Ovary (tissue), 9 donors: ENCODE data around the gene OGFOD3. TPM values are rescaled to one million over a fixed set of nuclear protein-coding genes. Genes with fewer than 3 reads are reported as not detected.
"Not testable (repeated sequence)": the region's sequence is repeated elsewhere in the genome, so short reads cannot be mapped to it uniquely, and the experiment has no call there.

ENCODE experiments used
- DNase-seq, 5 donors: peaks; one replicate each; pipeline ENCODE4 v3.0.0-alpha.2; 2019 to 2020
- H3K27ac ChIP-seq, 2 donors: fragments of 200-600 bp; one replicate each; pipeline versions ENCODE4 v1.5.1 to v1.8.0; 2019 to 2022
- H3K27me3 ChIP-seq: fragments of 200-600 bp; one replicate; pipeline ENCODE4 v1.8.0; 2022
- H3K36me3 ChIP-seq: fragments of 200-600 bp; sonication (generic); one replicate; pipeline ENCODE4 v1.5.1; 2019
- H3K4me1 ChIP-seq: one replicate; pipeline ENCODE4 v1.8.1; 2013; ENCODE audit warnings: mild to moderate bottlenecking, moderate library complexity; ENCODE audit not compliant: insufficient read depth
- H3K4me3 ChIP-seq: fragments of 200-600 bp; sonication (generic); one replicate; pipeline ENCODE4 v1.5.1; 2017
- H3K9me3 ChIP-seq, 2 donors: fragments of 200-600 bp in 1 of 2; sonication (generic) in 1 of 2; one replicate each; pipeline versions ENCODE4 v1.5.1 to v1.8.1; 2013 to 2019; ENCODE audit warnings: mild to moderate bottlenecking in 1 of 2, moderate library complexity in 1 of 2
- EP300 ChIP-seq: sonication (generic); formaldehyde crosslinking; IDR thresholded peaks from one replicate; pipeline ENCODE4 v1.6.1; 2017; ENCODE audit warnings: antibody characterized with exemption
- POLR2A ChIP-seq: fragments of 450-650 bp; IDR thresholded peaks from one replicate; pipeline ENCODE4 v1.6.1; 2017; ENCODE audit warnings: antibody characterized with exemption, mild to moderate bottlenecking, moderate library complexity
- WGBS, 3 donors: extraction: QIAGEN DNeasy Blood & Tissue Kit in 1 of 3; methylation state at CpG; one replicate each; pipeline versions ENCODE4 v1.1.5 to v1.1.7; 2013 to 2017; 5-methylcytosine and 5-hydroxymethylcytosine counted together
- intact Hi-C, 4 donors: fragments of 100-400 bp; cut with DNase I; formaldehyde crosslinking; loops; one replicate each; pipeline versions ENCODE4 v1.11.0 to v1.15.1; 2022 to 2023
- polyA plus RNA-seq, 2 donors: library from polyadenylated mRNA; stranded (reverse); fragments of 200-250 nt in 1 of 2; fragments of 350-450 nt in 1 of 2; fragmentation: Illumina TruSeq in 1 of 2; extraction: RNeasy Lipid Tissue Mini Kit (QIAGEN cat#74804) in 1 of 2; gene quantifications; one replicate each; pipeline ENCODE4 v1.2.3, GENCODE V29; 2013 to 2014
- total RNA-seq, 7 donors: library from RNA; depleted of rRNA in 2 of 7; stranded (reverse); fragments of >200 nt in 2 of 7; fragmentation: NEBNext Ultra II Directional in 3 of 7; extraction: Animal tissue kit (Norgen Biotek cat#: 25700) in 3 of 7; gene quantifications; one replicate each; pipeline versions ENCODE4 v1.1.0 to v1.2.4, GENCODE V29; 2016 to 2023
- TF ChIP-seq, protein P1 (sequence below), 3 donors: fragments of 450-650 bp in 2 of 3; fragments of 200-600 bp in 1 of 3; IDR thresholded peaks; one replicate each; pipeline versions ENCODE4 v1.5.1 to v1.8.0; 2016 to 2022; ENCODE audit warnings: antibody characterized with exemption in 3 of 3, mild to moderate bottlenecking in 1 of 3
- donor health status: DM: no; HTN: no; CAD: no; lungs with moderate emphysema.
- donor health status: DM: no; HTN: no; CAD: no.
- donor health status: Bipolar disorder and iron deficiency.
- donor health status: DM: yes; HTN: yes; CAD: no.
- donor health status: DM: no; HTN: no; CAD: no.
- donor health status: DM: yes; HTN: yes; CAD: no.

The OGFOD3 gene
- total and polyA plus RNA-seq, 9 donors: 14.4 to 37.8 (median 29.4) TPM

DNA sequence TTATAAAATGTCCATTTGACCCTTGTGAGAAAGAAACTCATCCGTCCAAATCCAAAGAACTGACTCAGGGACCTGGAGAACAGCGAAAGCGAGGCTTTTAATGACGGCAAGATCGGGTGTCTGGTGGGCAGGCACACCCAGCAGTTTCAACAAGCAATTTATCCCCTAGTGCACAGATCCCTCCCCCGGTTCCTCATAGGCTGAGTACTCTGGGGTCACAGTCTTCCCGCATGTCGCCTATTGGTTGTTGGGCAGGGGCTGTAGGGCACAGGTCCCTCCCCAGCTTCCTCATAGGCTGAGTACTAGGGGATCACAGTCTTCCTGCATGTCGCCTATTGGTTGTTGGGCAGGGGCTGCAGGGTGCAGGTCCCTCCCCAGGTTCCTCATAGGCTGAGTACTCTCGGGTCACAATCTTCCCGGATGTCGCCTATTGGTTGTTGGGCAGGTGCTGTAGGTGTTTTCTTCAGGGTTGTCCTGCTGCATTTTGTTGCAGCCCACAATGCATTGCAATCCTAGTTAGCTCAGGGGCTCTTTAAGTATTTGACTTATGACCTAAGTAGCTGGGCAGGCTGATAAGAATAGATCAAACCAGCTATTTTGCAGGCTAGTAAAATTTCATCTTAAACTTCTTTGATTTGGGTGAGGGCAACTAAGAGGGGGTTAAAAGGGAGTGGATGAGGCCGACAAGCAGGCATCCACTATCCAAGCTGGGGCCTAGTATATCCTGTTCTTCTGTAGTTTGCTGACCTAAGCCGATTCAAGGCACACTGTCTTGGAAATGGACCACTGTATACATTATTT lies 50.5 kb downstream of the OGFOD3 start:
- no peak overlapping the region for H3K27ac ChIP-seq
- H3K36me3 ChIP-seq: no peaks in the 10 kb centered on the region
- H3K4me3 ChIP-seq: no peak overlapping the region
- intact Hi-C loops: no loop called here
- H3K4me1 ChIP-seq: peaks cover 7% of the 10 kb centered on the region
- H3K27me3 ChIP-seq: peaks cover 6% of the 10 kb centered on the region
- DNase-seq: no peak
- 82 to 85% (median 84%) methylated on average over 14 of the region's 14 CpGs for WGBS, 3 donors
- H3K9me3 ChIP-seq: no peaks in the 10 kb centered on the region
- TF ChIP-seq, protein P1, sequence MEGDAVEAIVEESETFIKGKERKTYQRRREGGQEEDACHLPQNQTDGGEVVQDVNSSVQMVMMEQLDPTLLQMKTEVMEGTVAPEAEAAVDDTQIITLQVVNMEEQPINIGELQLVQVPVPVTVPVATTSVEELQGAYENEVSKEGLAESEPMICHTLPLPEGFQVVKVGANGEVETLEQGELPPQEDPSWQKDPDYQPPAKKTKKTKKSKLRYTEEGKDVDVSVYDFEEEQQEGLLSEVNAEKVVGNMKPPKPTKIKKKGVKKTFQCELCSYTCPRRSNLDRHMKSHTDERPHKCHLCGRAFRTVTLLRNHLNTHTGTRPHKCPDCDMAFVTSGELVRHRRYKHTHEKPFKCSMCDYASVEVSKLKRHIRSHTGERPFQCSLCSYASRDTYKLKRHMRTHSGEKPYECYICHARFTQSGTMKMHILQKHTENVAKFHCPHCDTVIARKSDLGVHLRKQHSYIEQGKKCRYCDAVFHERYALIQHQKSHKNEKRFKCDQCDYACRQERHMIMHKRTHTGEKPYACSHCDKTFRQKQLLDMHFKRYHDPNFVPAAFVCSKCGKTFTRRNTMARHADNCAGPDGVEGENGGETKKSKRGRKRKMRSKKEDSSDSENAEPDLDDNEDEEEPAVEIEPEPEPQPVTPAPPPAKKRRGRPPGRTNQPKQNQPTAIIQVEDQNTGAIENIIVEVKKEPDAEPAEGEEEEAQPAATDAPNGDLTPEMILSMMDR (IDR thresholded peaks at IDR 0.05): no peak
- TF ChIP-seq EP300 (no peak), POLR2A (no peak)

DNA sequence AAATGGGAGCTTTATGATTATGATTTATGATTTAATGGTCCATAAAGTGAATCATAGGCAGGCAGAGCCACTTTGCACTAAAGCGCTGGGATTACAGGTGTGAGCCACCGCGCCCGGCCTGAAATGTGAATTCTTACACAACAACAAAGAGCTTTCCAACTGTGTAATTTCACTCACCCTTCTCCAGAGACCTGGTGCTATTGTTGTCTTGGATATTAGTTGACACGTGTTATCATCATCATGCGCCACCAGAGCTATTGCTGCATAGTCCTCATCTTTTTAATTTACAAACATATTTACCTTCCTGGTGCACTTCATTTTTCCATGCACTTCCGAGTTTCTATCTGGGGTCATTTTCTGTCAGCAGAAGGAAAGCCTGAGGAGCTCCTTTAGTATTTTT lies 51.6 kb downstream of the OGFOD3 start:
- Histone ChIP-seq H3K4me3 (no peak overlapping the region), H3K9me3 (no peaks in the 10 kb centered on the region), H3K27me3 (no peaks in the 10 kb centered on the region), H3K4me1 (peaks cover 7% of the 10 kb centered on the region), H3K36me3 (no peaks in the 10 kb centered on the region), H3K27ac (no peak overlapping the region)
- intact Hi-C loops: no loop called here
- WGBS, 3 donors: 87 to 88% (median 88%) methylated on average over 7 of the region's 7 CpGs
- no peak for DNase-seq
- TF ChIP-seq EP300 (no peak), POLR2A (no peak)
- TF ChIP-seq, protein P1 (IDR thresholded peaks at IDR 0.05): no peak

DNA sequence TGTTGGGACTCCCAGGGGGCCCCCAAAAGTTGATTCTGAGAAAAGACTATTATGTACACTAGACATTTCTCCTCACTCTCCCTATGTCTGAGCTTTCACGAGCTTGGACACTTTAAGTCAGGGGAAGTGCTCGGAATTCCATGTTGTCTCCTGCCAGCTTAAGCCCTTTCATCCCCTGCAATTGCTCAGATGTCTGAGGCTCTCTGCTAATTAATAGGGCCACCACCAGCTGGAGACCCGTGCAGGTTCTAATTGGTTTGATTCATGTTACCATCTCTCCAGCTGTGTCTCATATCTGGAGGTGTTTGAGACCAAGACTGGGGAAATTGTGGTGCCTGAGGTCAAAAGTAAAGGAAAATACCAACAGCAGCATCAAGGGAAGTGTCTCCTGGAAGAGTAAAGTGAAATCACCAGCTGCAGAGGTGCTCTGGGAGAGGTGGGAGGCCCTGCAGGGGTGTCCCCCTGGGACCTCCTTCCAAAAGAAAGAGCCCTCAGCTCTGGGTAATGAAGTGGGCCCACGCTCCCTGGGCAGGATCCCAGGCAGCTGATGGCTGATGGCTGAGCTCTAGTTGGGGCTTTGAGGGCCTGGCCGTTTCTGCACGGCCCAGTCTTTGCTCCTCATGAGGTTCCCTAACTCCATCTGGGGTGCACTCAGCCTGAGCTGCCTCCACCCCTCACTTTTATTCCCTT lies 52.6 kb downstream of the OGFOD3 start:
- no peak overlapping the region for H3K4me3 ChIP-seq
- no peaks in the 10 kb centered on the region for H3K9me3 ChIP-seq
- H3K36me3 ChIP-seq: no peaks in the 10 kb centered on the region
- H3K4me1 ChIP-seq: peaks cover 2% of the 10 kb centered on the region
- TF ChIP-seq, protein P1 (IDR thresholded peaks at IDR 0.05): no peak
- no peak for TF ChIP-seq POLR2A
- no peak for TF ChIP-seq EP300
- H3K27me3 ChIP-seq: no peaks in the 10 kb centered on the region
- H3K27ac ChIP-seq: no peak overlapping the region
- 65 to 73% (median 72%) methylated on average over 6 of the region's 6 CpGs for WGBS, 3 donors
- DNase-seq: no peak
- intact Hi-C loops: no loop called here

DNA sequence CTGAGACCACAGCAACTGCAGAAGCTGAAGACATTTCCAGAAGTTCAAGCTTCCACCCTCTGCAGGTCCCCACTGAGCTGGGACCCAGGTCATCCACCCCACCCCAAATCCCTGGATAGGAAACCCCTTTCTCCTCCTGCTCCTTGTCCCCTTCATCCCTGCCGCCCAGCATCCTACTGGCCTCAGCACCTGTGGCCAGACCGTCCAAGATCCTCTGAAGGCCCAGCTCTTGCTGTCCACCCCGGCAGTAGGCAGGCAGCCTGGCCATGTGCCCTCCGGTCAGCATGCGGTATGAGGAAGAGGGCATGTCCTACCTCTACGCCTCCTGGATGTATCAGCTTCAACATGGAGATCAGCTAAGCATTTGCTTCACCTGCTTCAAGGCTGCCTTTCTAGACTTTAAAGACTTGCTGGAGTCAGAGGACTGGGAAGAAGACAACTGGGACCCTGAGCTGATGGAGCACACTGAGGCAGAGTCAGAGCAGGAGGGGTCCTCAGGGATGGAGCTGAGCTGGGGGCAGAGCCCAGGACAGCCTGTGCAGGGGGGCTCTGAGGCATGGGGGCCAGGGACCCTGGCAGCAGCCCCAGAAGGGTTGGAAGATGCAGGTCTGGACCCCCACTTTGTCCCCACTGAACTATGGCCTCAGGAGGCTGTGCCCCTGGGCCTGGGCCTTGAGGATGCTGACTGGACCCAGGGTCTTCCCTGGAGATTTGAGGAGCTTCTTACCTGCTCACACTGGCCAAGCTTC lies 56.3 kb downstream of the OGFOD3 start:
- intact Hi-C loops: no loop called here
- no peak for TF ChIP-seq EP300
- TF ChIP-seq, protein P1 (IDR thresholded peaks at IDR 0.05): no peak
- no peak for TF ChIP-seq POLR2A
- 92 to 97% (median 96%) methylated on average over 6 of the region's 6 CpGs for WGBS, 3 donors

DNA sequence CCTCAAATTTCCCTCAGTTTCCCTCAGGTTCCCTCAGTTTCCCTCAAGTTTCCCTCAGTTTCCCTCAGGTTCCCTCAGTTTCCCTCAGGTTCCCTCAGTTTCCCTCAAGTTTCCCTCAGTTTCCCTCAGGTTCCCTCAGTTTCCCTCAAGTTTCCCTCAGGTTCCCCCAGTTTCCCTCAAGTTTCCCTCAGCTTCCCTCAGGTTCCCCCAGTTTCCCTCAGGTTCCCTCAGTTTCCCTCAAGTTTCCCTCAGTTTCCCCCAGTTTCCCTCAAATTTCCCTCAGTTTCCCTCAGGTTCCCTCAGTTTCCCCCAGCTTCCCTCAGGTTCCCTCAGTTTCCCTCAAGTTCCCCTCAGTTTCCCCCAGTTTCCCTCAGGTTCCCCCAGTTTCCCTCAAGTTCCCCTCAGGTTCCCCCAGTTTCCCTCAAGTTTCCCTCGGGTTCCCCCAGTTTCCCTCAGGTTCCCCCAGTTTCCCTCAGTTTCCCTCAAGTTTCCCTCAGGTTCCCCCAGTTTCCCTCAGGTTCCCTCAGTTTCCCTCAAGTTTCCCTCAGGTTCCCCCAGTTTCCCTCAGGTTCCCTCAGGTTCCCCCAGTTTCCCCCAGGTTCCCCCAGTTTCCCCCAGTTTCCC lies 58.8 kb downstream of the OGFOD3 start:
- H3K9me3 ChIP-seq, H3K4me3 ChIP-seq, DNase-seq, H3K27me3 ChIP-seq, H3K27ac ChIP-seq, H3K36me3 ChIP-seq, H3K4me1 ChIP-seq: not testable (repeated sequence)
- intact Hi-C loops: loop anchor here in 3 of 4 donors (10.0 kb wide), 4 partner anchors 55 to 415 kb away; partner anchors contain the start of genes HEXD (in 1 of the 3) and OGFOD3 (in 1 of the 3)
- 77 to 90% (median 88%) methylated on average over 1 of the region's 1 CpG for WGBS, 3 donors

More for the DNA sequence above, 56.3 kb downstream of the OGFOD3 start:
- no peaks in the 10 kb centered on the region for H3K27me3 ChIP-seq
- no peak overlapping the region for H3K4me3 ChIP-seq
- DNase-seq: peak in 1 of 5 donors; percentile 15
- no peak overlapping the region for H3K27ac ChIP-seq
- no peaks in the 10 kb centered on the region for H3K4me1 ChIP-seq
- no peaks in the 10 kb centered on the region for H3K36me3 ChIP-seq
- H3K9me3 ChIP-seq: no peaks in the 10 kb centered on the region
